ENCODE measurements around the gene SNED1.
"Not testable (repeated sequence)": the region's sequence is repeated elsewhere in the genome, so short reads cannot be mapped to it uniquely, and the experiment has no call there.

GRCh38 chr2:241104611-241105010 lies 106.2 kb downstream of the SNED1 start:
- not testable (repeated sequence) for TF ChIP-seq CTCF (IDR thresholded peaks at IDR 0.05; ENCODE audit: low read depth, low read length, missing input control); REST (IDR thresholded peaks at IDR 0.05); ATF3 (IDR thresholded peaks at IDR 0.05); FOXA1 (IDR thresholded peaks at IDR 0.05); RAD21 (IDR thresholded peaks at IDR 0.05); JUND (IDR thresholded peaks at IDR 0.05)
